Prostate gland (tissue), 2 donors: Measurements from ENCODE around the gene SEMG1. TPM values are rescaled to one million over a fixed set of nuclear protein-coding genes. Genes with fewer than 3 reads are reported as not detected.

Experiments
- DNase-seq: peaks from one replicate; pipeline ENCODE4 v3.0.0-alpha.2; 2019; ENCODE audit warnings: low spot score
- H3K27ac ChIP-seq, 2 donors: fragments of 200-600 bp; sonication (generic); 2 replicates each; pipeline ENCODE4 v1.5.1; 2017 to 2019
- H3K27me3 ChIP-seq: fragments of 200-600 bp; sonication (generic); replicated peaks from 2 replicates; pipeline ENCODE4 v1.5.1; 2019; ENCODE audit not compliant: insufficient read depth
- H3K36me3 ChIP-seq, 2 donors: fragments of 200-600 bp; sonication (generic); 1 replicate in 1 of 2; 2 replicates in 1 of 2; pipeline versions ENCODE4 v1.5.1 to v1.8.1; 2017 to 2019
- H3K4me1 ChIP-seq: fragments of 200-600 bp; sonication (generic); replicated peaks from 2 replicates; pipeline ENCODE4 v1.5.1; 2019
- H3K4me3 ChIP-seq, 2 donors: fragments of 200-600 bp; sonication (generic); 2 replicates each; pipeline ENCODE4 v1.5.1; 2017 to 2019
- H3K9me3 ChIP-seq: fragments of 200-600 bp; sonication (generic); 2 replicates; pipeline ENCODE4 v1.5.1; 2017
- POLR2A ChIP-seq: fragments of 450-650 bp; IDR thresholded peaks from one replicate; pipeline ENCODE4 v1.6.1; 2016; ENCODE audit warnings: antibody characterized with exemption, mild to moderate bottlenecking
- POLR2AphosphoS5 ChIP-seq: sonication (generic); formaldehyde crosslinking; IDR thresholded peaks from one replicate; pipeline ENCODE4 v1.6.1; 2017; ENCODE audit warnings: antibody characterized with exemption
- WGBS: methylation state at CpG from one replicate; pipeline ENCODE4 v1.1.5; 2018; 5-methylcytosine and 5-hydroxymethylcytosine counted together
- intact Hi-C: fragments of 100-400 bp; cut with DNase I; formaldehyde crosslinking; loops from one replicate; pipeline ENCODE4 v1.14.2; 2022
- total RNA-seq, 2 donors: library from RNA; depleted of rRNA; stranded (reverse); fragments of >200 nt; gene quantifications; one replicate each; pipeline ENCODE4 v1.1.0, GENCODE V29; 2016
- TF ChIP-seq, protein P1 (sequence below), 4 experiments: fragments of 200-600 bp in 2 of 4; fragments of 450-650 bp in 2 of 4; sonication (generic) in 2 of 4; IDR thresholded peaks; 1 replicate in 3 of 4; 2 replicates in 1 of 4; pipeline ENCODE4 v1.5.1; 2016 to 2019; ENCODE audit warnings: antibody characterized with exemption in 4 of 4, mild to moderate bottlenecking in 2 of 4, moderate library complexity in 2 of 4

Gene SEMG1, protein sequence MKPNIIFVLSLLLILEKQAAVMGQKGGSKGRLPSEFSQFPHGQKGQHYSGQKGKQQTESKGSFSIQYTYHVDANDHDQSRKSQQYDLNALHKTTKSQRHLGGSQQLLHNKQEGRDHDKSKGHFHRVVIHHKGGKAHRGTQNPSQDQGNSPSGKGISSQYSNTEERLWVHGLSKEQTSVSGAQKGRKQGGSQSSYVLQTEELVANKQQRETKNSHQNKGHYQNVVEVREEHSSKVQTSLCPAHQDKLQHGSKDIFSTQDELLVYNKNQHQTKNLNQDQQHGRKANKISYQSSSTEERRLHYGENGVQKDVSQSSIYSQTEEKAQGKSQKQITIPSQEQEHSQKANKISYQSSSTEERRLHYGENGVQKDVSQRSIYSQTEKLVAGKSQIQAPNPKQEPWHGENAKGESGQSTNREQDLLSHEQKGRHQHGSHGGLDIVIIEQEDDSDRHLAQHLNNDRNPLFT
- total RNA-seq: 100 to 1,000 TPM in 1 of 2 donors, under 1 TPM in 1; 0.14 to 250 TPM

DNA sequence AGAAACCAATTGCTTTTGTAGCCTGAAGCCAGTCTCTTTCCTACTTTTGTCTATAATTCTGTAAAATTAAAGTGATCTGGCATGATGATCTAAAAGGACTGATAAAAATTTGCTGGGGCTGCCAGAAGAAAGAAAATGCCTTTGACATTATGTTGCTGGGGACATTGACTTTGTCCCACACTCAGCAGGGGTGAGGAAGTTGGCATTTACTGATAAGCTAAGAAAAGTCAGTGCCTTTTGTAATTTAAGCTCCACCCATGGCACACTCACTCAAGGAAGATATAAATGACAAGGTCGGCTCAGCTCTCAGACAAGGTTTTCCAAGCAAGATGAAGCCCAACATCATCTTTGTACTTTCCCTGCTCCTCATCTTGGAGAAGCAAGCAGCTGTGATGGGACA is at the start of gene SEMG1:
Gene SEMG1, plus strand, starts transcription at position 309 of the 400 bp plus-strand sequence. Its CDS starts 21 bp downstream, at position 330.
- WGBS: 33% methylated on average over 1 of the region's 1 CpG
- H3K36me3 ChIP-seq: no peaks in the 10 kb centered on the region
- TF ChIP-seq, protein P1, sequence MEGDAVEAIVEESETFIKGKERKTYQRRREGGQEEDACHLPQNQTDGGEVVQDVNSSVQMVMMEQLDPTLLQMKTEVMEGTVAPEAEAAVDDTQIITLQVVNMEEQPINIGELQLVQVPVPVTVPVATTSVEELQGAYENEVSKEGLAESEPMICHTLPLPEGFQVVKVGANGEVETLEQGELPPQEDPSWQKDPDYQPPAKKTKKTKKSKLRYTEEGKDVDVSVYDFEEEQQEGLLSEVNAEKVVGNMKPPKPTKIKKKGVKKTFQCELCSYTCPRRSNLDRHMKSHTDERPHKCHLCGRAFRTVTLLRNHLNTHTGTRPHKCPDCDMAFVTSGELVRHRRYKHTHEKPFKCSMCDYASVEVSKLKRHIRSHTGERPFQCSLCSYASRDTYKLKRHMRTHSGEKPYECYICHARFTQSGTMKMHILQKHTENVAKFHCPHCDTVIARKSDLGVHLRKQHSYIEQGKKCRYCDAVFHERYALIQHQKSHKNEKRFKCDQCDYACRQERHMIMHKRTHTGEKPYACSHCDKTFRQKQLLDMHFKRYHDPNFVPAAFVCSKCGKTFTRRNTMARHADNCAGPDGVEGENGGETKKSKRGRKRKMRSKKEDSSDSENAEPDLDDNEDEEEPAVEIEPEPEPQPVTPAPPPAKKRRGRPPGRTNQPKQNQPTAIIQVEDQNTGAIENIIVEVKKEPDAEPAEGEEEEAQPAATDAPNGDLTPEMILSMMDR (IDR thresholded peaks at IDR 0.05): no peak
- TF ChIP-seq POLR2AphosphoS5 (no peak), POLR2A (no peak)
- H3K9me3 ChIP-seq: no peaks in the 10 kb centered on the region
- H3K27me3 ChIP-seq: no peaks in the 10 kb centered on the region
- no peak within 1 kb of the TSS for H3K27ac ChIP-seq
- intact Hi-C loops: no loop called here
- DNase-seq: no peak
- H3K4me3 ChIP-seq: no peak within 1 kb of the TSS
- no peaks in the 10 kb centered on the region for H3K4me1 ChIP-seq

DNA sequence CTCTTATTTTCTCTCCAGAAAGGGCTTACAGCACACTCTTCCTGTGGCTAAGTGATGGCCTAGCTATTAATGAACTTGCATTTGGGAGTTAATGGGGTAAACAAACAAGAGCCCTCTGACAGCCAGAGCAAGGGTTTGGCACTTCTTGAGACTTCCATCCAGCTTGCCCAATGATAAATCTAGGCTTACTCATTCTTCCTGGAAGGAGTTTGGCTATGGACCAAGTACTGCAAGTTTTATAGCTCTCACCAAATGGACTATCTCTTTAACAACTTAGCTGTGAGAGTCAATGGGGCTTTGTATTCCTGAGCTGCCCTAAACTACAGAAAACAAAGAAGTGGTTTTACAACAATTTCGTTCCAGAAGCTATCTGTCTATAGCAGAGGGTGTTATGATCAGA is 48.9 kb upstream of the SEMG1 start:
- Histone ChIP-seq H3K9me3 (no peaks in the 10 kb centered on the region), H3K27ac (no peak overlapping the region), H3K36me3 (no peaks in the 10 kb centered on the region), H3K4me3 (no peak overlapping the region), H3K27me3 (no peaks in the 10 kb centered on the region), H3K4me1 (no peaks in the 10 kb centered on the region)
- DNase-seq: peak; percentile 65
- peak; percentile 67 for TF ChIP-seq POLR2AphosphoS5
- TF ChIP-seq, protein P1 (IDR thresholded peaks at IDR 0.05): no peak
- TF ChIP-seq POLR2A: no peak
- WGBS: 0% methylated on average over 1 of the region's 1 CpG
- intact Hi-C loops: no loop called here

DNA sequence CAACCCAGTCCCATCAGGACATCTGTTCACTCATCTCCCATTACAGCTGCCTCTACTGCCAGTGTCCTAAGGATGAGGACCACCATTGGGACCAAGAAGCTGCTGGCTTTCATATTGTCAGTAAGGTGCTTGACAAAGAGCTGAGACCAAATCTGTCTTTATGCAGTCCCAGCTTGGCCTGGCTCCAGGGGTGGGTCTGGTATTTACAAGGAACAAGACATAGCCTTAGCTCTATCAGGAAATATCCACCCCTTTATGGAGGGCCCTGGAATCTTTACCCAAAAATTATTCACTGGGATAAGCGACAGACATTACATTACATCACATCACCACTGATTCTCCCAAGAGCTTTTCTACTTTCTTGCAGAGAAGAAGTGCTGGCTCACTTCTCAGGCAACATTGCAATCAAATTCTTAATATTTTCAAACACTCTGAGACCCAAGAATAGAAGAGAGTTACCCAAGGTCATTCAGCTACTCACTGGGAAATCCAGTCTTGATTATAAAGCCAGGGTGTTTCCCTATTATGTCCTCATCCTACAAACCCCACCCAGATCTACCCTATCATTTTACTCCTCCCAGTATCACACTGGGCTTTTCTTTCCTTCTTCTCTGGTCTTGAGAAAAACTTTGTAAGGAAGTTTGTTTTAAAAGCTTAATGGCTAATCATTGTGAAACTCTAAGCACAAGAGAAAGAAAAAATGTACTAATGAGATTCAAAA is 43.6 kb upstream of the SEMG1 start:
- H3K27ac ChIP-seq: no peak overlapping the region
- intact Hi-C loops: no loop called here

DNA sequence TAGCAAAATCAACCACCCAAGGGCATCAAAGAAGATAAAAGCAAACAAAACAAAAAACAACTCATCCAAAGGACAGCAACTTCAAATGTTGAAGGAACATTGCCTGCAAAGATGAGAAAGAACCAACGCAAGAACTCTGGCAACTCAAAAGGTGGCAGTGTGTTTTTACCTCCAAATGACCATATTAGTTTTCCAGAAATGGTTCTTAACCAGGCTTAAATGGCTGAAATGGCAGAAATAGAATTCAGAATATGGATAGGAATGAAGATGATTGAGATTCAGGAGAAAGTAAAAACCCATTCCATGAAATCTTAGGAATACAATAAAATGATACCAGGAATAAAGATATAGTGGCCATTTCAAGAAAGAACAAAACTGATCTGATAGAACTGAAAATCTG is 41.9 kb upstream of the SEMG1 start:
- H3K4me1 ChIP-seq: no peaks in the 10 kb centered on the region
- TF ChIP-seq, protein P1 (IDR thresholded peaks at IDR 0.05): no peak
- no peak for TF ChIP-seq POLR2AphosphoS5
- TF ChIP-seq POLR2A: no peak
- DNase-seq: no peak
- intact Hi-C loops: no loop called here
- H3K4me3 ChIP-seq: no peak overlapping the region
- no peaks in the 10 kb centered on the region for H3K9me3 ChIP-seq
- H3K36me3 ChIP-seq: no peaks in the 10 kb centered on the region
- H3K27me3 ChIP-seq: no peaks in the 10 kb centered on the region
- 87% methylated on average over 1 of the region's 1 CpG for WGBS
- H3K27ac ChIP-seq: no peak overlapping the region

More for the DNA sequence above, 43.6 kb upstream of the SEMG1 start:
- Histone ChIP-seq H3K27me3 (no peaks in the 10 kb centered on the region), H3K4me1 (no peaks in the 10 kb centered on the region), H3K9me3 (no peaks in the 10 kb centered on the region), H3K36me3 (no peaks in the 10 kb centered on the region), H3K4me3 (no peak overlapping the region)
- no peak for DNase-seq
- TF ChIP-seq POLR2A (no peak), POLR2AphosphoS5 (no peak)
- TF ChIP-seq, protein P1 (IDR thresholded peaks at IDR 0.05): no peak
- 74% methylated on average over 1 of the region's 1 CpG for WGBS
